ENCODE measurements around the gene B3GAT1.
"Not testable (repeated sequence)": the region's sequence is repeated elsewhere in the genome, so short reads cannot be mapped to it uniquely, and the experiment has no call there.

Gene B3GAT1

GRCh38 chr11:134412203-134413042, at the start of gene B3GAT1:
Gene B3GAT1 (minus strand): TSS chr11:134412242. CDS start chr11:134387659, 24,583 bp downstream.
- peak in 1 of 2 donors; percentile 38 for DNase-seq

GRCh38 chr11:134461621-134462020, 49.6 kb upstream of the B3GAT1 start:
- no peak for DNase-seq

GRCh38 chr11:134460881-134461280, 48.8 kb upstream of the B3GAT1 start:
- no peak for DNase-seq

GRCh38 chr11:134460062-134460561, 48.1 kb upstream of the B3GAT1 start:
- no peak for DNase-seq

GRCh38 chr11:134459246-134460061, 47.4 kb upstream of the B3GAT1 start:
- no peak for DNase-seq

- not testable (repeated sequence) for DNase-seq
Measured at GRCh38 chr11:134457411-134458007, 45.5 kb upstream of the B3GAT1 start.

- DNase-seq, result no peak
Measured at GRCh38 chr11:134455516-134455915, 43.5 kb upstream of the B3GAT1 start.

- no peak for DNase-seq
Measured at GRCh38 chr11:134454146-134454690, 42.2 kb upstream of the B3GAT1 start.

GRCh38 chr11:134453441-134453840, 41.4 kb upstream of the B3GAT1 start:
- no peak for DNase-seq

- no peak for DNase-seq
Measured at GRCh38 chr11:134452838-134453155, 40.8 kb upstream of the B3GAT1 start.

- DNase-seq, result no peak
Measured at GRCh38 chr11:134452026-134452837, 40.2 kb upstream of the B3GAT1 start.

GRCh38 chr11:134450186-134450585, 38.1 kb upstream of the B3GAT1 start:
- DNase-seq, result no peak

GRCh38 chr11:134449713-134450112, 37.7 kb upstream of the B3GAT1 start:
- DNase-seq, result no peak

GRCh38 chr11:134449051-134449450, 37.0 kb upstream of the B3GAT1 start:
- DNase-seq, result no peak

GRCh38 chr11:134447696-134448095, 35.7 kb upstream of the B3GAT1 start:
- DNase-seq, result no peak

GRCh38 chr11:134445601-134446325, 33.7 kb upstream of the B3GAT1 start:
- no peak for DNase-seq

- not testable (repeated sequence) for DNase-seq
Measured at GRCh38 chr11:134444160-134445108, 32.4 kb upstream of the B3GAT1 start.

GRCh38 chr11:134443246-134443645, 31.2 kb upstream of the B3GAT1 start:
- no peak for DNase-seq

- no peak for DNase-seq
Measured at GRCh38 chr11:134442246-134442645, 30.2 kb upstream of the B3GAT1 start.

- no peak for DNase-seq
Measured at GRCh38 chr11:134441706-134442105, 29.7 kb upstream of the B3GAT1 start.
